ENCODE measurements around the gene UVRAG. TPM values are rescaled to one million over a fixed set of nuclear protein-coding genes. Genes with fewer than 3 reads are reported as not detected.

The UVRAG gene
- total and polyA plus RNA-seq, 2 of the 4 experiments (the other 2 are of a cell fraction) = 5.6 to 10.9 TPM

DNA sequence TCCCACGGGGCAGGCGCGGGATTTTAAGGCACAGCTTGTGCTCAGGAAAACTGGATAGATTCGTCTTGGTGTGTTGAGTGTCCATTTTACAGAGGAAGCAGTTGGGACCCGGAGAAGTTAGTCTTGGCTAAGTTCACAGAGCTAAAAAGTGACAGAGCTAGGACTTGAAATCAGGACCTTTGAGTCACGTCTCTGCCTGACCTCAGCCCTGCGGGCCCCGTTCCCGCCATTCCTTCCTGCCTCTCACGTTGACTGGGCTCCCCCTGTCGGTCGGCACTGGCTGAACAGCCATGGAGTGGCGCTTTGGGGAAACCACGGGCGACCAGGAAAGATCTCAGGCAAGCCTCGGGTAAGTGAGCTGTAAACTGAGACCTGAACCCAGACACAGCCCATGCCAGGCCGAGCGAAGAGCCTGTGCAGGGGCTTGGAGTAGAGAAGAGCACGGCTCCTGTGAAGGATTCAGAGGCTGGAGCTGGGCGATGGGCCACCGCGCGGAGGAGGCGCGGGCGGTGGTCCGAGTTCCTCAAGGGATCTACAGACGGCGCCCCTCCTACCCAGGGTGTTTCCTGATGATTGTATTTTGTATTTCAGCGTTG lies 337.2 kb downstream of the UVRAG start:
- intact Hi-C loops (cut with micrococcal nuclease) = loop anchor here (1.0 to 5.0 kb wide), 3 partner anchors 165 to 350 kb away; no protein-coding TSS in a partner anchor
- peaks cover 10% of the 10 kb centered on the region; the same call in 1 of the 2 replicates for H3K27me3 ChIP-seq (ENCODE audit: control insufficient read depth, insufficient read depth, low read length)
- no peak overlapping the region for H3K4me3 ChIP-seq (ENCODE audit: insufficient read depth, low read depth, low read length)
- no peaks in the 10 kb centered on the region for H4K20me1 ChIP-seq (ENCODE audit: insufficient read depth, low read length)
- H3K56ac ChIP-seq (ENCODE audit: extremely low read depth, insufficient read depth, low read length) = no peak overlapping the region
- H3K23ac ChIP-seq (ENCODE audit: low read depth, low read length) = no peak overlapping the region
- H3K27ac ChIP-seq (ENCODE audit: insufficient read depth, low read length) = no peak overlapping the region
- H3K18ac ChIP-seq (ENCODE audit: low read depth, low read length) = no peak overlapping the region
- H2BK20ac ChIP-seq (ENCODE audit: low read depth, low read length) = peak overlapping the region; percentile 39
- dilution Hi-C loops (cut with HindIII; ENCODE audit: low sequenced_read_pairs, unreplicated experiment) = no loop called here
- in situ Hi-C loops (cut with MboI; ENCODE audit: low sequenced_read_pairs) = loop anchor here (5.0 kb wide), 1 partner anchor 260 kb away; no protein-coding TSS in a partner anchor
- ChIA-PET POLR2A (ENCODE audit: unreplicated experiment) (no interaction called here), CTCF (interaction anchor here (0.6 to 1.7 kb wide), 16 partner anchors 8 to 612 kb away, joined by 3 to 23 read pairs (median 5); no protein-coding TSS in a partner anchor)
- H3K14ac ChIP-seq (replicated peaks; ENCODE audit: low read depth, low read length) = 0 out of 2 replicates have a peak overlapping the region, but pooled peaks have one; percentile 48
- H3K4me1 ChIP-seq (ENCODE audit: control insufficient read depth, insufficient read depth, low read length) = no peaks in the 10 kb centered on the region
- peak overlapping the region; percentile 93 for H2AFZ ChIP-seq (replicated peaks; ENCODE audit: low read length, poor library complexity)
- H3K4me2 ChIP-seq (ENCODE audit: low read depth, low read length) = peak overlapping the region; percentile 71; the same call in 1 of the 2 replicates
- peak overlapping the region; percentile 74 for H2AK9ac ChIP-seq (replicated peaks; ENCODE audit: low read depth, low read length, poor library complexity)
- no peak overlapping the region; the same call in 1 of the 2 replicates for H2AK5ac ChIP-seq (ENCODE audit: low read depth, low read length)
- no peak overlapping the region for H2BK5ac ChIP-seq (ENCODE audit: low read depth, low read length, poor library complexity, severe bottlenecking)
- H3K79me1 ChIP-seq (ENCODE audit: low read depth in 1 of 2, low read length in 2 of 2) = no peaks in the 10 kb centered on the region
- no peak overlapping the region for H2BK15ac ChIP-seq (ENCODE audit: low read depth, low read length)
- H3K9ac ChIP-seq (ENCODE audit: low read depth, low read length) = no peak overlapping the region
- H3K9me3 ChIP-seq (ENCODE audit: control insufficient read depth, insufficient read depth, low read length) = no peaks in the 10 kb centered on the region
- DNase-seq (peak; percentile 65), ATAC-seq (ENCODE audit: low read depth) (peak; percentile 91)
- 46% methylated on average over 3 of the region's 30 CpGs; no CpG with 5 or more reads in 1 of the 2 experiments for WGBS, 2 experiments (ENCODE audit: extremely low coverage in 2 of 2, insufficient read length in 1 of 2)
- TF ChIP-seq RAD21 (IDR thresholded peaks at IDR 0.05; ENCODE audit: low read length) (peak; percentile 94), SMC3 (IDR thresholded peaks at IDR 0.05; ENCODE audit: low read depth, low read length) (peak; percentile 99), BHLHE40 (IDR thresholded peaks at IDR 0.05; ENCODE audit: low read depth, low read length) (peak; percentile 15; the same call in 1 of the 2 replicates), MAZ (IDR thresholded peaks at IDR 0.05; ENCODE audit: borderline replicate concordance, low read depth, low read length) (no peak), FOS (IDR thresholded peaks at IDR 0.05; ENCODE audit: low read depth, low read length) (no peak), CHD1 (IDR thresholded peaks at IDR 0.05; ENCODE audit: low read depth, low read length) (no peak)
- TF ChIP-seq, protein P1, sequence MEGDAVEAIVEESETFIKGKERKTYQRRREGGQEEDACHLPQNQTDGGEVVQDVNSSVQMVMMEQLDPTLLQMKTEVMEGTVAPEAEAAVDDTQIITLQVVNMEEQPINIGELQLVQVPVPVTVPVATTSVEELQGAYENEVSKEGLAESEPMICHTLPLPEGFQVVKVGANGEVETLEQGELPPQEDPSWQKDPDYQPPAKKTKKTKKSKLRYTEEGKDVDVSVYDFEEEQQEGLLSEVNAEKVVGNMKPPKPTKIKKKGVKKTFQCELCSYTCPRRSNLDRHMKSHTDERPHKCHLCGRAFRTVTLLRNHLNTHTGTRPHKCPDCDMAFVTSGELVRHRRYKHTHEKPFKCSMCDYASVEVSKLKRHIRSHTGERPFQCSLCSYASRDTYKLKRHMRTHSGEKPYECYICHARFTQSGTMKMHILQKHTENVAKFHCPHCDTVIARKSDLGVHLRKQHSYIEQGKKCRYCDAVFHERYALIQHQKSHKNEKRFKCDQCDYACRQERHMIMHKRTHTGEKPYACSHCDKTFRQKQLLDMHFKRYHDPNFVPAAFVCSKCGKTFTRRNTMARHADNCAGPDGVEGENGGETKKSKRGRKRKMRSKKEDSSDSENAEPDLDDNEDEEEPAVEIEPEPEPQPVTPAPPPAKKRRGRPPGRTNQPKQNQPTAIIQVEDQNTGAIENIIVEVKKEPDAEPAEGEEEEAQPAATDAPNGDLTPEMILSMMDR (conservative IDR thresholded peaks at IDR 0.05; ENCODE audit: low read depth, low read length) = peak; percentile 95
- no TSS peak for BruUV-seq (replicated peaks)
- no peak overlapping the region for H3K4ac ChIP-seq (ENCODE audit: low read depth, low read length)
- H2BK120ac ChIP-seq (ENCODE audit: low read depth, low read length) = peak overlapping the region; percentile 65; the same call in 1 of the 2 replicates
- no peaks in the 10 kb centered on the region for H3K36me3 ChIP-seq (ENCODE audit: control insufficient read depth, insufficient read depth, low read length)
- no peak overlapping the region for H4K5ac ChIP-seq (ENCODE audit: low read depth, low read length)
- H3K9me1 ChIP-seq (ENCODE audit: insufficient read depth, low read length) = peaks cover 6% of the 10 kb centered on the region; the same call in 1 of the 2 replicates
- H4K8ac ChIP-seq (ENCODE audit: low read depth in 2 of 2, low read length in 2 of 2) = no peak overlapping the region
- H4K91ac ChIP-seq (ENCODE audit: insufficient read depth, low read depth, low read length) = no peak overlapping the region

Measured in IMR-90 (cell line).